T-helper 17 cell (primary cell): Measurements from ENCODE around the gene CLDN14. TPM values are rescaled to one million over a fixed set of nuclear protein-coding genes. Genes with fewer than 3 reads are reported as not detected.
A peak's percentile ranks its signal among the peaks of the same experiment; 100 is the strongest.

Source experiments
- ATAC-seq: fragments of 150-1000 bp; cut with Tn5 transposase; 2 replicates; pipeline ENCODE4 v1.10.0; 2021; ENCODE audit warnings: mild to moderate bottlenecking, moderate library complexity
- DNase-seq, 3 donors: peaks; one replicate each; pipeline versions ENCODE4 v3.0.0 to v3.0.0-alpha.2; 2020 to 2021
- H3K9me3 ChIP-seq: one replicate; pipeline ENCODE4 v1.7.0; 2013; ENCODE audit warnings: low read length, mild to moderate bottlenecking; ENCODE audit not compliant: control insufficient read depth, poor library complexity, severe bottlenecking
- H3K27ac Mint-ChIP-seq: one replicate; pipeline ENCODE4 v1.8.0; 2022; ENCODE audit warnings: mild to moderate bottlenecking, moderate library complexity, mixed read lengths
- H3K27me3 Mint-ChIP-seq: one replicate; pipeline ENCODE4 v1.8.0; 2022; ENCODE audit warnings: mixed read lengths
- H3K36me3 Mint-ChIP-seq: one replicate; pipeline ENCODE4 v1.8.0; 2022; ENCODE audit warnings: low read depth, mixed read lengths
- H3K4me1 Mint-ChIP-seq: one replicate; pipeline ENCODE4 v1.8.0; 2022; ENCODE audit warnings: mild to moderate bottlenecking, mixed read lengths
- H3K4me3 Mint-ChIP-seq: one replicate; pipeline ENCODE4 v1.8.0; 2022; ENCODE audit warnings: mild to moderate bottlenecking, moderate library complexity, mixed read lengths
- total RNA-seq, 4 donors: library from RNA in 2 of 4; stranded (reverse) in 2 of 4; gene quantifications; one replicate each; pipeline ENCODE4 v1.2.3 and lab custom pipeline; 2022 to 2026

Gene CLDN14
- total RNA-seq, 2 donors from 2014 or later = not detected

GRCh38 chr21:36510911-36511310 lies 31.0 kb upstream of the CLDN14 start:
- no peaks in the 10 kb centered on the region for H3K36me3 Mint-ChIP-seq
- no peak overlapping the region for H3K4me3 Mint-ChIP-seq
- peaks cover 50% of the 10 kb centered on the region for H3K27me3 Mint-ChIP-seq
- DNase-seq = no peak
- peaks cover 11% of the 10 kb centered on the region for H3K4me1 Mint-ChIP-seq
- H3K9me3 ChIP-seq = no peaks in the 10 kb centered on the region
- no peak overlapping the region for H3K27ac Mint-ChIP-seq
- ATAC-seq = no peak

DNA sequence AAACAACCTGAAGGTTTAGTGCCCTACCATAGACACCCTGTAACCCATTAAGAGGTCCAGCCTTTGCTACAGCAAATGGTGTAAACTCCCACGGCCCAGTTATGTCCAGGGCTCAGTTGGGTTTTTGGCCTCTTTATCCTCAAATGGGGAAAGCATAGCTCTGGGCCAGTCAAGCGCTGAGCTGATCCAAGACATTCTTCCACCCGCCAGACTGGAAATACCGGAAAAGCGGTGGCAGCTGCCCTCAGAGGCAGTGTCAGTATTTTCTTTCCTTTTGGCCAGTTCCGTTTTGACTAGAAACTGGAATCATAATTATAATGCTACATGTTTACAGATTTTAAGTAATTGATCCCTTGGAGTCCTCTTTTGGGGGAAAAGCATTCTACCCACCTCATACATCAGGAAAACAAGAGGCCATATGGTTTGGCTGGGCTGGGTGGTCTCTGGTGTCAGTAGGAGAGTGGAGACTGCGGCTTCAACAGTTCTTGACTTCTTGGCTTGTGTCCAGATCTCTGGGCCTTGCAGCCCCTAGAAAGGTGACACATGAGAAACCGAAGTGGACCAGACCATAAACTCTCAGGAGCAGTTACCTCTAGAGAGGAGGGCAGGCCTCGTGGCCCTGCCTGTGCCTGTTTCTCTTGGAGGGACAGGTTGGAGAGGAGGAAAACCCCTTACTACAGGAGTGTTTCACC lies 30.2 kb upstream of the CLDN14 start:
- Mint-ChIP-seq H3K36me3 (no peaks in the 10 kb centered on the region), H3K27me3 (peaks cover 55% of the 10 kb centered on the region), H3K4me3 (no peak overlapping the region), H3K4me1 (peaks cover 11% of the 10 kb centered on the region), H3K27ac (no peak overlapping the region)
- ATAC-seq = no peak
- DNase-seq = no peak
- H3K9me3 ChIP-seq = no peaks in the 10 kb centered on the region

- H3K9me3 ChIP-seq = no peaks in the 10 kb centered on the region
- DNase-seq (no peak), ATAC-seq (no peak)
- Mint-ChIP-seq H3K27me3 (peaks cover 53% of the 10 kb centered on the region), H3K27ac (no peak overlapping the region), H3K4me3 (no peak overlapping the region), H3K4me1 (peaks cover 11% of the 10 kb centered on the region), H3K36me3 (no peaks in the 10 kb centered on the region)
Measured at GRCh38 chr21:36508948-36509347, 29.0 kb upstream of the CLDN14 start.

GRCh38 chr21:36507397-36508018 lies 27.6 kb upstream of the CLDN14 start:
- Mint-ChIP-seq H3K27ac (no peak overlapping the region), H3K4me3 (no peak overlapping the region), H3K4me1 (peaks cover 11% of the 10 kb centered on the region), H3K27me3 (peaks cover 54% of the 10 kb centered on the region), H3K36me3 (no peaks in the 10 kb centered on the region)
- DNase-seq = no peak
- no peaks in the 10 kb centered on the region for H3K9me3 ChIP-seq
- no peak for ATAC-seq

DNA sequence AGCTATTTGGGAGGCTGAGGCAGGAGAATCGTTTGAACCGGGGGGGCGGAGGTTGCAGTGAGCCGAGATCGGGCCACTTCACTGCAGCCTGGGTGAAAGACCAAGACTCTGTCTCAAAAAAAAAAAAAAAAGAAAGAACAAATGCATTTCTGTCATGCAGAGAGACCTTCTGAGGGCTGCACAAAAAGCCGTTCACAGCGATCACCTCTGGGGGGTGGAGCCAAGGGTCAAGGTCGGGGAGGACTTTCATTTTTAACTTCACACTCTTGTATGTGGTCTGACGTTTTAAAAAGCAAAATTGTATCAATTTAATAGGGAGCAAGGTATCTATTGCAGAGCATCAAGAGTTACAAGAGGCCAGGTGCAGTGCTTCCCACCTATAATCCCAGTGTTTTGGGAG lies 26.6 kb upstream of the CLDN14 start:
- no peak for ATAC-seq
- no peak overlapping the region for H3K4me3 Mint-ChIP-seq
- H3K9me3 ChIP-seq = no peaks in the 10 kb centered on the region
- no peak overlapping the region for H3K27ac Mint-ChIP-seq
- H3K27me3 Mint-ChIP-seq = peaks cover 44% of the 10 kb centered on the region
- DNase-seq = no peak
- H3K4me1 Mint-ChIP-seq = peaks cover 1% of the 10 kb centered on the region
- no peaks in the 10 kb centered on the region for H3K36me3 Mint-ChIP-seq

GRCh38 chr21:36504067-36505058 lies 24.4 kb upstream of the CLDN14 start:
- H3K36me3 Mint-ChIP-seq = no peaks in the 10 kb centered on the region

DNA sequence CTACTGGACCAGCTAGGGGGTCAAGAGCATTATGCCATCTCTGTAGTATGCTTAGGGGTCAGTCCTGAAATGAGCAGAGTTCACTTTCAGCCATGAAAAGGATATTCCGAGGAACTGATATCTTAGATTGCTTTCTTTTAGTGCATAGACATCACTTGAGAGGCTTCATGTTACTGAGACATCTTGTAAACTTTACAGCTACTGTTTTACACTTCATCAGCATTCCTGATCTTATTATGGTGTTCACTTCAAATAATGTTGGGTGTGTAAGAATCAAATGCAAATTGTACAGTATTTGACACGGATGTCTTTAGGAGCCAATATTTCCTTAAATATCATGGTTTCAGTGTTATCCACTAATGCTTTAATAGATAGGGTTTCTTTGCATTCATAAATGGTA lies 22.4 kb upstream of the CLDN14 start:
- Mint-ChIP-seq H3K27me3 (peaks cover 35% of the 10 kb centered on the region), H3K4me3 (no peak overlapping the region), H3K27ac (no peak overlapping the region), H3K36me3 (no peaks in the 10 kb centered on the region), H3K4me1 (no peaks in the 10 kb centered on the region)
- DNase-seq (no peak), ATAC-seq (no peak)
- H3K9me3 ChIP-seq = no peaks in the 10 kb centered on the region

More at GRCh38 chr21:36504067-36505058, 24.4 kb upstream of the CLDN14 start:
- DNase-seq = peak in 1 of 3 donors; percentile 11
- H3K27me3 Mint-ChIP-seq = peaks cover 43% of the 10 kb centered on the region
- no peak overlapping the region for H3K27ac Mint-ChIP-seq
- ATAC-seq = peak; percentile 51
- no peaks in the 10 kb centered on the region for H3K9me3 ChIP-seq
- no peaks in the 10 kb centered on the region for H3K4me1 Mint-ChIP-seq
- H3K4me3 Mint-ChIP-seq = no peak overlapping the region

GRCh38 chr21:36501589-36501892 lies 21.6 kb upstream of the CLDN14 start:
- no peaks in the 10 kb centered on the region for H3K9me3 ChIP-seq
- Mint-ChIP-seq H3K4me3 (no peak overlapping the region), H3K36me3 (no peaks in the 10 kb centered on the region), H3K27ac (no peak overlapping the region), H3K4me1 (no peaks in the 10 kb centered on the region), H3K27me3 (peaks cover 26% of the 10 kb centered on the region)
- no peak for ATAC-seq
- no peak for DNase-seq

DNA sequence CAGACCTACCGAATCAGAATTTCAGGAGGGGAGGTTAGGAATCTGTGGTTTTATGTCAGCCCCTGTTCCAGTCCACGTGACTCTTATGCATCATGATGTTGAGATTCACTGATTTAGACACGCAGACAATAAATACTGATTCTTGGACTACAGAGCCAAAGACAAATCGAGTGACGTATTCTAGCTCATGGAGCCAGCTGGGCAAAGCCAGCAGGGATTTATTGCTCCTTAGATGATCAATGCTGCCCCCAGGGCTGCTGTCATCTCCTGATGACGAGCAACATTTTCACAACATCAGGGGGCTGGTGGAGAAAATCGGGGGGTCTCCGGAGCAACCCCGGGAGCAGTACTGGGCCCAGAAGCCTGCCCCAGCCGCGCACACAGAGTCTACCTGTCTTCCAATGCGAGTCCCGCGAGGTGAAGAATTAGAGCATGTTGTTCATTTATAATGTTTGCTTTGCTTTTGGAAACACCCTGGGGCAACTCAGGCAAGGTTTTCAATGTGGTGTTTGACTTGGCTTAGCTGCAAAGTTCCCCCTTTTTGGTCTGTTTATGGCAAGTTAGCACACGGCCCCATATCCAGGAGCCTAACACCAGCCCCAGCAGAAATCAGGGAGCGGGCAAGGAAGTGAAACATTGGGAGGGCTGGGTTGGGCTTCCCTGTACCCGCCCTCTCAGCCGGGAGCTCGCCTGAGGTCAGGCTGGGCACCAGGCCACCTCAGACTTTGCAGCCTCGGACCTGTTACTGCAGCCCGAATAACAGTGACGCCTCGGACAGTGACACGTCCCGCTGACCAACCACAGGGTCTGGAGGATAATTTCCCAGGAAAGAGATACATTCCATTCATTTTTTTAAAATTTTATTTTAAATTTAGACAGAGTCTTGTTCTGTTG lies 19.9 kb upstream of the CLDN14 start:
- DNase-seq (no peak), ATAC-seq (no peak)
- no peaks in the 10 kb centered on the region for H3K9me3 ChIP-seq
- peaks cover 11% of the 10 kb centered on the region for H3K27me3 Mint-ChIP-seq
- no peaks in the 10 kb centered on the region for H3K4me1 Mint-ChIP-seq
- no peak overlapping the region for H3K4me3 Mint-ChIP-seq
- H3K36me3 Mint-ChIP-seq = no peaks in the 10 kb centered on the region
- H3K27ac Mint-ChIP-seq = no peak overlapping the region

DNA sequence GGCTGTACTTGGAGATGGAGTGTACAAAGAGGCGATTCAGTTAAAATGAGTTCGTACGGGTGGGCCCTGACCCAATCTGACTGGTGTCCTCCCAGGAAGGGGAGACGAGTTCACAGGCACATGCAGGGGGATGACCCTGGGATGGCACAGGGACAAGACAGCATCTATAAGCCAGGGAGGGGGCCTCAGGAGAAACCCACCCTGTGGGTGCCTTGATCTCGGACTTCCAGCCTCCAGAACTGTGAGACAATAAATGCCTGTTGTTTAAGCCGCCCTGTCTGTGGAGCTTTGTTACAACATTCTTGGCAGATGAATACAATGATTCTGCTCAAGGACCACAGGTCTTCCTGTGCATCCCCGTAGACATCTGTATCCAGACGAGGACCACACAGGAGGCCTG lies 14.6 kb upstream of the CLDN14 start:
- Mint-ChIP-seq H3K4me1 (no peaks in the 10 kb centered on the region), H3K27ac (no peak overlapping the region), H3K36me3 (no peaks in the 10 kb centered on the region), H3K27me3 (peaks cover 19% of the 10 kb centered on the region), H3K4me3 (no peak overlapping the region)
- H3K9me3 ChIP-seq = no peaks in the 10 kb centered on the region
- ATAC-seq = no peak
- DNase-seq = no peak

DNA sequence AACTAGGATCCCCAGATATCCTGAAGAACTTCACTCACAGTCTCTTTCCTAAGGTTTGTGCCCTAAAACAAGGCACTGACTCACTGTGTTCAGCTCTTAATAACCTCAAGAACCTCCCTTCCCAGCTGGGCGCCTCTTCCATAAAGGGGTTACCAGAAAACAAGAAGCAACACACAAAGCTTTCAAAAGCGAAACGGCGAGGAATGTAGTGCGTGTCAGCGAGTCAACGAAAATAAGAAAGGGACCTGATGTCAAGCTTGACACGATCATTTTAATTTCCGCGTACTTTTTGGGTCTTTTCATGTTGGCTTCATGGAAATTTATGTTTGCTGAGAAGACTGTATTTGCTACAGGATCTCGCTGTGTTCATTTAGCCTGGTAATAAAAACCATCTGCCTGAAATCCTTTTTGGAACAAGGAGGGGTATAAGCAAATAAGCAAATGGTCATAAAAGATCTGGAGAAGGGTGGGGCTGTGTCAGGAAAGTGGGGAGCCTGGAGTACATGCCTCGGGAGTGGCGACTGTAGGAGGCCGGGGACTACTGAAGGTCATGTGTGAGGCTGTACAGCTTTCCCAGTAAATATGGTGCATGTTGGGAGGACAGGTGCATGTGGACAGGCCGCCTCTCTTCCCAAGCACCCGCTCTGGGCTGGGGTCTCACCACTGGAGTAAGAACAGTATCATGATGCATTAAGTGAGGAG lies 11.4 kb upstream of the CLDN14 start:
- H3K27me3 Mint-ChIP-seq = peaks cover 32% of the 10 kb centered on the region
- no peak overlapping the region for H3K27ac Mint-ChIP-seq
- H3K9me3 ChIP-seq = no peaks in the 10 kb centered on the region
- no peak overlapping the region for H3K4me3 Mint-ChIP-seq
- DNase-seq (no peak), ATAC-seq (no peak)
- H3K36me3 Mint-ChIP-seq = no peaks in the 10 kb centered on the region
- no peaks in the 10 kb centered on the region for H3K4me1 Mint-ChIP-seq

DNA sequence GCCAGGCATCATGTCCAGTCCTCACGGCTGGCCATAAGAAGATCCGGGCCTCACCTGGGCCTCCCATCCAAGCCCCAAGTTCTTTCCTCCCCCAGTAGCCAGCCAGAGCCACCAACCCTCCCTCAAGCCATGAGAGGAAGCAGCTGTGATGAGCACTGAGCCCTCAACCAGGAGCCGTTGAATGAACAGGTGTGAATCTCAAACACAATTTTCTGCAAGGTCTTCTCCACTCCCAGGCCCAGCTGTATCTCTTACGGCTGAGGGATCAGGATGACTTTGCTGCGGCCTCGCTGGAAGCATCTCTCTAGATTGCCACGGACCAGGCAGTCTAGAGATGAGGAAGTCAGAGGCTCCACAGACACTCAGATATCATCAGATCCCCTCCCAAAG lies 9.8 kb upstream of the CLDN14 start:
- no peak for ATAC-seq
- Mint-ChIP-seq H3K4me1 (no peaks in the 10 kb centered on the region), H3K27ac (no peak overlapping the region), H3K36me3 (no peaks in the 10 kb centered on the region), H3K4me3 (no peak overlapping the region), H3K27me3 (peaks cover 39% of the 10 kb centered on the region)
- no peaks in the 10 kb centered on the region for H3K9me3 ChIP-seq
- no peak for DNase-seq
